Esophagus muscularis mucosa (tissue), 3 donors: ENCODE data around the gene MICU1.

ENCODE experiments used
- CTCF ChIP-seq, 3 experiments: fragments of 200-600 bp in 2 of 3; fragments of 450-650 bp in 1 of 3; sonication (generic) in 2 of 3; IDR thresholded peaks; one replicate each; pipeline ENCODE4 v1.5.1; 2017 to 2019; ENCODE audit warnings: antibody characterized with exemption in 3 of 3, mild to moderate bottlenecking in 2 of 3, moderate library complexity in 1 of 3
- POLR2A ChIP-seq: fragments of 450-650 bp; IDR thresholded peaks from one replicate; pipeline ENCODE4 v1.6.1; 2017; ENCODE audit warnings: antibody characterized with exemption, moderate library complexity, mild to moderate bottlenecking, low read depth
- POLR2AphosphoS5 ChIP-seq, 2 donors: sonication (generic); formaldehyde crosslinking; IDR thresholded peaks; one replicate each; pipeline ENCODE4 v1.6.1; 2017; ENCODE audit warnings: antibody characterized with exemption in 2 of 2

GRCh38 chr10:72574636-72575035 is 51.2 kb downstream of the MICU1 start:
- TF ChIP-seq CTCF (IDR thresholded peaks at IDR 0.05) (no peak), POLR2A (no peak), POLR2AphosphoS5 (IDR thresholded peaks at IDR 0.05) (no peak)
